Fibroblast of mammary gland (primary cell): Measurements from ENCODE around the gene OXNAD1.

ENCODE experiments used
- DNase-seq: peaks from one replicate; pipeline ENCODE4 v3.0.0-alpha.2; 2010; ENCODE audit warnings: low read depth
- H3K4me3 ChIP-seq: 2 replicates; pipeline ENCODE4 v1.5.1; 2011; ENCODE audit warnings: low read depth, mild to moderate bottlenecking, low read length, moderate library complexity; ENCODE audit not compliant: control insufficient read depth
- CTCF ChIP-seq: conservative IDR thresholded peaks from 2 replicates; pipeline ENCODE4 v1.5.1; 2011; ENCODE audit warnings: low read depth, low read length, inconsistent platforms; ENCODE audit not compliant: control insufficient read depth, insufficient read depth

Gene OXNAD1

DNA sequence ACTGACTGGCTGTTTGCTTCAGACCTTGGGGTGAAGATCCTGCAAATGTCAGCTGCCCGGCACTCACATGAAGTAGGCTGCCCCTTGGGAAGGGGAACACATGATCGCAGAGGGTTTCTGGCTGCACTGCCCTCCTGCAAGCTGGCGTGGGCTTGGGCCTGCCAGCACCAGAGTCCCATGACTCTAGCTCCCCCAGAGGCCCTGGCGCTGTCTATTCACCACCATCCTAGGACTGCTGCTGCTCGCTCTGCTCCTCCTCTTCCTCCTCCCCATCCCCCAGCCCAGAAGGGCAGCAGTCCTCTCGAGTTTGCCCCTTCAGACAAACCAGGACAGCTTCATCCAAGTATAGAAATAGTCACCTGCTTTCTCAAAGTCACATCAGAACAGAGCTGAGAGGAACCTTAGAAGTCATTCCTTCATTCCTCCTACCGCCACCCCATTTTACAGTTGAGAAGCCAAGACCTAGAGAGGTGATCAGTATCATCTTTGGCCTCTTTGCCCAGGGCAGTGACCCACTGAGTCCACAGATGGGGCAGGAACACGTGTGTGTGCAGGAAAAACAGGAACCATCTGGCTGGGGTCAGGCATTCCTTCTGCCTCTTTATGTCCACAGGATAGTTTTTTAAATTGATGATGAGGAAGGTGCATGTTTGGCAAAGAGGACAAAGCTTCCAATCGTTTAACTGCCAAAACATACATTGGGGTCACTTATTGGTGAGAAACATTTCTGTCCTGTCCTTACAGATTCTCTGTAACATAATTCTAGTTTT, 13.5 kb upstream of the OXNAD1 start:
- DNase-seq = no peak
- no peak for TF ChIP-seq CTCF
- no peak overlapping the region for H3K4me3 ChIP-seq

DNA sequence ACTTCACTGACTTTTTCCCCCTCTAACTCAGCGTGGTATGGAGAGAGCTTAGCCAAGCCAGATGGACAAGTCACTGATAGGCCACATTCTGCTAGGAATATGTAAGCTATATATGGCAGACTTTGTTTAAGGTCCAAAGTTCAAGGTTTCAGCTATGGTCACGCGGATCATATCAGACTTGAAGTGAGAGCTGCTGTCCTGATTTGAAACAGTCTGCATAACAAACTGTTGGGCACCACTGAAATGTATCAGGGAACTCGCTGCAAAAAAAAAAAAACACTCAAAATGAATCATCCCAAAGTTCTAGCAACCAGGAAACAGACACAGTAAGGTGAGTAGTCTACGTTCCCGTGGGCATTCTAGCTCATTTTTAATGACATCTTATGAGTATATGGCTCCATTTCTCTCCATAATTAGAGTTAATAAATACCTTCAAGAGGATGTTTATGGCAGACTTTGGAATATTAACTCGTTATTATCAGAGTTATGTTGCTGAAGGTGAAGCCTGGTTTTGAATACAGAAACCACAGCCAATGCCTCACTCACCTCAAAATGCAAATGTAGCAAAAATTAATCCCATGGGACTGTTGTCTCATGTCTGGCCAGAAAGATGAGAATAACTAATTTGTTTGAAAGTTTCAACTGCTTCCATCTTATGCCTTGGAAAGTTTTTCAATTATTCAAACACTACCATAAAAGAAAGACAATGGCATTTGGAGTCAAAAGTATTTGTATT, 12.6 kb upstream of the OXNAD1 start:
- H3K4me3 ChIP-seq = no peak overlapping the region
- TF ChIP-seq CTCF = no peak
- DNase-seq = peak; percentile 31

- H3K4me3 ChIP-seq = no peak overlapping the region
- no peak for TF ChIP-seq CTCF
These were observed 12.0 kb upstream of the OXNAD1 start for GRCh38 chr3:16252988-16253387.

DNA sequence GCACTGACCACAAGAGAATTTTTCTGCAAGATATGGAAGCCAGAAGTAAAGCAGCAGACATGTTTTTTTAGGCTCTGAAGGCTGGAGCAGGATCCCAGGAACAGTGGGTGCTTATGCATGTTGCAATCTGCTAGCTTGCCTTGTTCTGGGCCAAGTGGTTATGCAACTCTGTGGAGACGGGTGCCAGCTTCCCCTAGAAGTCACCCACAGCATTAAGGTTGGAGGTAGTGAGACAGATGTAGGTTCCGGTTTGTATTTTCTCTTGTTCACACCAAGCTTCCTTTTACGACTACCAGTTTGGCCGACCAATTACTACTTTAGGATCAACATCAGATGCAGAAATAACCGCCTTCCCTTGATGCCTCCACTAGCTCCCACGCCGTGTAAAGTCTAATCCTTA, 11.4 kb upstream of the OXNAD1 start:
- no peak for TF ChIP-seq CTCF
- no peak overlapping the region for H3K4me3 ChIP-seq
- peak; percentile 49 for DNase-seq

More at GRCh38 chr3:16252988-16253387, 12.0 kb upstream of the OXNAD1 start:
- DNase-seq = no peak

- H3K4me3 ChIP-seq = no peak overlapping the region
- no peak for DNase-seq
- TF ChIP-seq CTCF = no peak
These were observed 10.1 kb upstream of the OXNAD1 start for GRCh38 chr3:16254916-16255315.

DNA sequence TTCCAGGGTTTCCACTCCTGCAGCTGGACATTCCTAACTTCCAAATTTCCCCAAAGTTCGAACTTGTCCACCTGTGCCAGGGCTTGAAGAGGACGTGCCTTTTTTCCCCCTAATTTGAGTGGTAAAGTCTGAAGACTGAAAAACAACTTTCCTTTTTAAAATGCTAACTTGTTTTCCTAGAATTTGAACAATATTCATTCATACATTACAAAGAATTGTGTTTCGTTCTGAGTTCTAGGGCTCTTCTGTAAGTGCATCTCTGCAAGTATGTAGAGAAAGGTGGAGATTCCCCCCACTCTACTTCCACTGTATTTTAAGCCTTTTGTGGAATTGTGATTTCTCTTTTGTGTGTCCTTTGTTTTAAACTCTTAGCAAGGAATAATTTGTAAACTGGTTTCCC, 9.7 kb upstream of the OXNAD1 start:
- TF ChIP-seq CTCF = no peak
- H3K4me3 ChIP-seq = no peak overlapping the region
- no peak for DNase-seq

GRCh38 chr3:16255726-16256125, 9.3 kb upstream of the OXNAD1 start:
- no peak for TF ChIP-seq CTCF
- H3K4me3 ChIP-seq = no peak overlapping the region
- no peak for DNase-seq
